Loucy (cell line): ENCODE measurements around the gene UVSSA.

Source experiments
- H2AFZ ChIP-seq: fragments of 200-600 bp; sonication (generic); 2 replicates; pipeline ENCODE4 v1.6.0; 2016; ENCODE audit warnings: antibody characterized with exemption, mild to moderate bottlenecking, low read length, moderate library complexity
- H3F3A ChIP-seq: fragments of 200-600 bp; 2 replicates; pipeline ENCODE4 v1.6.0; 2016; ENCODE audit warnings: antibody characterized with exemption, low read depth, mild to moderate bottlenecking
- H3K27me3 ChIP-seq: fragments of 200-600 bp; sonication (generic); 2 replicates; pipeline ENCODE4 v1.6.1; 2014; ENCODE audit warnings: low read length, mild to moderate bottlenecking; ENCODE audit not compliant: insufficient read depth, poor library complexity, severe bottlenecking
- H3K36me3 ChIP-seq: fragments of 200-600 bp; sonication (generic); 2 replicates; pipeline ENCODE4 v1.6.1; 2016; ENCODE audit warnings: low read length; ENCODE audit not compliant: insufficient read depth
- H3K4me1 ChIP-seq: fragments of 200-600 bp; sonication (generic); 2 replicates; pipeline ENCODE4 v1.5.1; 2014; ENCODE audit warnings: low read length, mild to moderate bottlenecking; ENCODE audit not compliant: insufficient read depth, poor library complexity, severe bottlenecking
- H3K4me2 ChIP-seq: fragments of 200-600 bp; sonication (generic); 2 replicates; pipeline ENCODE4 v1.6.0; 2014; ENCODE audit warnings: antibody characterized with exemption, low read length, low read depth, mild to moderate bottlenecking; ENCODE audit not compliant: poor library complexity, severe bottlenecking
- H3K4me3 ChIP-seq: fragments of 200-600 bp; sonication (generic); 2 replicates; pipeline ENCODE4 v1.5.1; 2014; ENCODE audit warnings: low read length, mild to moderate bottlenecking, mixed read lengths; ENCODE audit not compliant: poor library complexity, severe bottlenecking
- H3K79me2 ChIP-seq: fragments of 200-600 bp; sonication (generic); 2 replicates; pipeline ENCODE4 v1.6.1; 2014; ENCODE audit warnings: low read length; ENCODE audit not compliant: insufficient read depth
- H3K9ac ChIP-seq: fragments of 200-600 bp; sonication (generic); 2 replicates; pipeline ENCODE4 v1.6.0; 2014; ENCODE audit warnings: mild to moderate bottlenecking, low read depth, low read length, moderate library complexity; ENCODE audit not compliant: poor library complexity, severe bottlenecking
- H3K9me2 ChIP-seq: fragments of 200-600 bp; sonication (generic); replicated peaks from 2 replicates; pipeline ENCODE4 v1.6.1; 2016; ENCODE audit warnings: low read depth, low read length, mixed read lengths
- H3K9me3 ChIP-seq: fragments of 200-600 bp; sonication (generic); 2 replicates; pipeline ENCODE4 v1.6.1; 2014; ENCODE audit warnings: mild to moderate bottlenecking, antibody characterized with exemption, low read length, low read depth; ENCODE audit not compliant: insufficient read depth
- H4K20me1 ChIP-seq: fragments of 200-600 bp; sonication (generic); 2 replicates; pipeline ENCODE4 v1.6.0; 2014; ENCODE audit warnings: antibody characterized with exemption, low read length, mild to moderate bottlenecking; ENCODE audit not compliant: insufficient read depth, poor library complexity, severe bottlenecking
- EZH2phosphoT487 ChIP-seq: fragments of 200-600 bp; IDR thresholded peaks from 2 replicates; pipeline ENCODE4 v1.6.1; 2018; ENCODE audit warnings: antibody characterized with exemption, mild to moderate bottlenecking, moderate library complexity, borderline replicate concordance
- TF ChIP-seq, protein P1 (sequence below): fragments of 200-600 bp; sonication (generic); conservative IDR thresholded peaks from 2 replicates; pipeline ENCODE4 v1.5.1; 2014; ENCODE audit warnings: mild to moderate bottlenecking, antibody characterized with exemption, low read length

UVSSA gene

GRCh38 chr4:1396806-1397455 is 49.9 kb downstream of the UVSSA start:
- Histone ChIP-seq H3K4me2 (no peak overlapping the region), H3F3A (no peaks in the 10 kb centered on the region), H3K27me3 (no peaks in the 10 kb centered on the region), H4K20me1 (no peaks in the 10 kb centered on the region), H3K9me3 (peaks cover 16% of the 10 kb centered on the region; the same call in 1 of the 2 replicates), H3K79me2 (no peaks in the 10 kb centered on the region), H2AFZ (no peak overlapping the region), H3K9me2 (no peaks in the 10 kb centered on the region), H3K36me3 (no peaks in the 10 kb centered on the region), H3K9ac (no peak overlapping the region), H3K4me3 (no peak overlapping the region), H3K4me1 (no peaks in the 10 kb centered on the region)
- TF ChIP-seq, protein P1, sequence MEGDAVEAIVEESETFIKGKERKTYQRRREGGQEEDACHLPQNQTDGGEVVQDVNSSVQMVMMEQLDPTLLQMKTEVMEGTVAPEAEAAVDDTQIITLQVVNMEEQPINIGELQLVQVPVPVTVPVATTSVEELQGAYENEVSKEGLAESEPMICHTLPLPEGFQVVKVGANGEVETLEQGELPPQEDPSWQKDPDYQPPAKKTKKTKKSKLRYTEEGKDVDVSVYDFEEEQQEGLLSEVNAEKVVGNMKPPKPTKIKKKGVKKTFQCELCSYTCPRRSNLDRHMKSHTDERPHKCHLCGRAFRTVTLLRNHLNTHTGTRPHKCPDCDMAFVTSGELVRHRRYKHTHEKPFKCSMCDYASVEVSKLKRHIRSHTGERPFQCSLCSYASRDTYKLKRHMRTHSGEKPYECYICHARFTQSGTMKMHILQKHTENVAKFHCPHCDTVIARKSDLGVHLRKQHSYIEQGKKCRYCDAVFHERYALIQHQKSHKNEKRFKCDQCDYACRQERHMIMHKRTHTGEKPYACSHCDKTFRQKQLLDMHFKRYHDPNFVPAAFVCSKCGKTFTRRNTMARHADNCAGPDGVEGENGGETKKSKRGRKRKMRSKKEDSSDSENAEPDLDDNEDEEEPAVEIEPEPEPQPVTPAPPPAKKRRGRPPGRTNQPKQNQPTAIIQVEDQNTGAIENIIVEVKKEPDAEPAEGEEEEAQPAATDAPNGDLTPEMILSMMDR, result no peak
- TF ChIP-seq EZH2phosphoT487, result no peak

DNA sequence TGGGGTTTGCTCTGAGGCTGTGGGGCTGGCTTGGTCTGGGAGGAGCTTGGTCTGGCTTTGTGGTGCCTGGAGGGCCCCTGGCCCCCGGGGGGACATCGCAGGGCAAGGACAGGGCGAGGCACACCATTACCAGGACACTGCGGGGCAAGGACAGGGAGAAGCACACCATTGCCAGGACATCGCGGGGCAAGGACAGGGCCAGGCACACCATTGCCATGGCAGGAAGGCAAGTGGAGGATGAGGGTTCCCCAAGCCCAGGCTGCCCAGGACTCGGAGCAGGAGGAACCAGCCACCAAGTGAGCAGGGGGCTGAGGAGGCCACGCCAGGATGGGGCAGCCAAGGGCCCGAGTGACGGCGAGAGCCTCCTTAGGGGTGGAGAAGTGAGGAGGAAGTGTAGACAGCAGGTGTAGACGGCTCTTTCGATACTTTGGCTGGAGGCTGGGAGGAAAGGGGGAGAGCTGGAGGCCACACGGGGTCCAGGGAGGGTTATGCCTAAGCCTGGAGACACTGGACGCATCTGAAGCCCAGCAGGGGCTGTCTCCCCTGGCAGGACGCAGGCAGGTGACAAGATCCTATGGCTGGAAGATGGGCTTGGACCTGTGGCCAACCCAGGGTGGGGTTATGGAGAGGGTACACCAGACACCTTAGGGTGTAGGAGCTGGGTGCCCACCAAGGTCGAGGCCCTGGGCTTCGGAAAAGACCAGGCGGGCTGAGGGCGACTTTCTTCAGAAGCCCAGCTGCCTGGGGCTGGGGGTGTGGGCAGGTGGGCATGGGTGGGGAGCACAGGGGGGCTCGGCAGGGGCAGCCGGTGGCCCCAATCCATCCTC is 51.9 kb downstream of the UVSSA start:
- H3K9me3 ChIP-seq, result peaks cover 16% of the 10 kb centered on the region; the same call in 1 of the 2 replicates
- H3F3A ChIP-seq, result no peaks in the 10 kb centered on the region
- H3K79me2 ChIP-seq, result no peaks in the 10 kb centered on the region
- H2AFZ ChIP-seq, result no peak overlapping the region
- no peak overlapping the region for H3K4me3 ChIP-seq
- no peaks in the 10 kb centered on the region for H3K36me3 ChIP-seq
- no peak overlapping the region for H3K4me2 ChIP-seq
- no peaks in the 10 kb centered on the region for H3K4me1 ChIP-seq
- no peak overlapping the region for H3K9ac ChIP-seq
- no peaks in the 10 kb centered on the region for H3K9me2 ChIP-seq
- TF ChIP-seq, protein P1, result no peak
- no peak for TF ChIP-seq EZH2phosphoT487
- H4K20me1 ChIP-seq, result no peaks in the 10 kb centered on the region
- no peaks in the 10 kb centered on the region for H3K27me3 ChIP-seq

- no peak overlapping the region for H2AFZ ChIP-seq
- H3K9ac ChIP-seq, result no peak overlapping the region
- H3K4me3 ChIP-seq, result no peak overlapping the region
- no peaks in the 10 kb centered on the region for H3K9me2 ChIP-seq
- no peaks in the 10 kb centered on the region for H3F3A ChIP-seq
- TF ChIP-seq, protein P1, result no peak
- no peak for TF ChIP-seq EZH2phosphoT487
- no peaks in the 10 kb centered on the region for H3K4me1 ChIP-seq
- no peaks in the 10 kb centered on the region for H3K27me3 ChIP-seq
- H3K36me3 ChIP-seq, result no peaks in the 10 kb centered on the region
- H4K20me1 ChIP-seq, result no peaks in the 10 kb centered on the region
- H3K4me2 ChIP-seq, result no peak overlapping the region
- no peaks in the 10 kb centered on the region for H3K79me2 ChIP-seq
- H3K9me3 ChIP-seq, result peaks cover 16% of the 10 kb centered on the region; the same call in 1 of the 2 replicates
These were observed 52.6 kb downstream of the UVSSA start for GRCh38 chr4:1399508-1400190.
